ENCODE results near the gene ARID5B. TPM values are rescaled to one million over a fixed set of nuclear protein-coding genes. Genes with fewer than 3 reads are reported as not detected.

ARID5B gene
- total and polyA plus RNA-seq, 2 experiments from 2014 or later: 1.3 to 1.6 TPM

DNA sequence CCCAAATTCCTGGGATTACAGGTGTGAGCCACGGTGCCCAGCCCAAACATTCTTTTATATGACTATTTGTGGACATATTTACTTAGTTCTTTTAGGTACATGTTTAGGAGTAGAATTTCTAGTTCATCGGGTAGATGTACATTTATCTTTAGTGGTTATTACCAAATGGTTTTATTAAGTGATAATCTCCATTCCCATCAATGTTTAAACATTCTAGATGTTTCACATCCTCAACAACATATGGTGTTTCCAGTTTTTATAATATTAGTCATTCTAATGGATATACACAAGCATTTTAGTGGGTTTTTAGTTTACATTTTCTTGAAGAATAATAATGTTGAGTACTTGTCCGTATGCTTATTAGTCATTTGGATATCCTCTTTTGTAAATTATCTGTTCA lies 235.4 kb downstream of the ARID5B start (continued):
- TF ChIP-seq, protein P1, sequence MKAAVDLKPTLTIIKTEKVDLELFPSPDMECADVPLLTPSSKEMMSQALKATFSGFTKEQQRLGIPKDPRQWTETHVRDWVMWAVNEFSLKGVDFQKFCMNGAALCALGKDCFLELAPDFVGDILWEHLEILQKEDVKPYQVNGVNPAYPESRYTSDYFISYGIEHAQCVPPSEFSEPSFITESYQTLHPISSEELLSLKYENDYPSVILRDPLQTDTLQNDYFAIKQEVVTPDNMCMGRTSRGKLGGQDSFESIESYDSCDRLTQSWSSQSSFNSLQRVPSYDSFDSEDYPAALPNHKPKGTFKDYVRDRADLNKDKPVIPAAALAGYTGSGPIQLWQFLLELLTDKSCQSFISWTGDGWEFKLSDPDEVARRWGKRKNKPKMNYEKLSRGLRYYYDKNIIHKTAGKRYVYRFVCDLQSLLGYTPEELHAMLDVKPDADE (IDR thresholded peaks at IDR 0.05): no peak
- TF ChIP-seq EZH2 (IDR thresholded peaks at IDR 0.05; ENCODE audit: low read depth, unreplicated experiment) (no peak), JUNB (IDR thresholded peaks at IDR 0.05; ENCODE audit: unreplicated experiment) (no peak), ZNF331 (CRISPR knock-in tag; IDR thresholded peaks at IDR 0.05; ENCODE audit: low read depth) (no peak)

Other genes with a start within 250 kb of the ARID5B start
- not detected in 2 replicates for gene CABCOCO1, start 238.8 kb upstream of the ARID5B start, total RNA-seq (2014; rRNA removed; shearing (Covaris generic))
- gene CABCOCO1, start 238.8 kb upstream of the ARID5B start, polyA plus RNA-seq (2016; fragmentation: Nextera tagmentation; extraction: Ambion mirVana): not detected in 2 replicates

All from GM23338 (cell line).